Measurements from ENCODE around the gene FCHSD1. TPM values are rescaled to one million over a fixed set of nuclear protein-coding genes. Genes with fewer than 3 reads are reported as not detected.

Gene FCHSD1
- total RNA-seq, 1 donor from 2014 or later = 10.1 TPM

GRCh38 chr5:141672841-141673813 lies 21.9 kb upstream of the FCHSD1 start:
- peak; percentile 35 for DNase-seq

- no peak for DNase-seq
These were observed 21.0 kb upstream of the FCHSD1 start for GRCh38 chr5:141672071-141672840.

- DNase-seq = no peak
These were observed 18.3 kb upstream of the FCHSD1 start for GRCh38 chr5:141669520-141669919.

GRCh38 chr5:141668601-141669265 lies 17.5 kb upstream of the FCHSD1 start:
- DNase-seq = no peak

- DNase-seq = no peak
These were observed 15.1 kb upstream of the FCHSD1 start for GRCh38 chr5:141665995-141666940.

- DNase-seq = peak; percentile 83
These were observed 13.7 kb upstream of the FCHSD1 start for GRCh38 chr5:141664733-141665461.

- DNase-seq = no peak
These were observed 12.3 kb upstream of the FCHSD1 start for GRCh38 chr5:141663506-141663905.

- no peak for DNase-seq
These were observed 10.8 kb upstream of the FCHSD1 start for GRCh38 chr5:141662028-141662427.

- no peak for DNase-seq
These were observed 6.8 kb upstream of the FCHSD1 start for GRCh38 chr5:141657937-141658545.

- DNase-seq = no peak
These were observed 6.2 kb upstream of the FCHSD1 start for GRCh38 chr5:141657404-141657803.

GRCh38 chr5:141656396-141656795 lies 5.2 kb upstream of the FCHSD1 start:
- no peak for DNase-seq

GRCh38 chr5:141655020-141655419 lies 3.8 kb upstream of the FCHSD1 start:
- no peak for DNase-seq

- DNase-seq = no peak
These were observed 3.1 kb upstream of the FCHSD1 start for GRCh38 chr5:141654298-141654697.

GRCh38 chr5:141651728-141652105 lies 499 bp upstream of the FCHSD1 start:
- no peak for DNase-seq

- no peak for DNase-seq
These were observed 1.2 kb downstream of the FCHSD1 start for GRCh38 chr5:141649972-141650371.

- no peak for DNase-seq
These were observed 2.0 kb downstream of the FCHSD1 start for GRCh38 chr5:141649056-141649688.

GRCh38 chr5:141647851-141648250 lies 3.4 kb downstream of the FCHSD1 start:
- DNase-seq = no peak

- DNase-seq = no peak
These were observed 4.0 kb downstream of the FCHSD1 start for GRCh38 chr5:141647242-141647641.

- DNase-seq = no peak
These were observed 5.2 kb downstream of the FCHSD1 start for GRCh38 chr5:141646026-141646425.

All from tongue (tissue), 2 donors.